ENCODE measurements around the gene NSFL1C. TPM values are rescaled to one million over a fixed set of nuclear protein-coding genes. Genes with fewer than 3 reads are reported as not detected.
"Not testable (repeated sequence)": the region's sequence is repeated elsewhere in the genome, so short reads cannot be mapped to it uniquely, and the experiment has no call there.

NSFL1C gene
- total RNA-seq, 2 donors from 2014 or later, result 29.2 to 51.5 TPM

DNA sequence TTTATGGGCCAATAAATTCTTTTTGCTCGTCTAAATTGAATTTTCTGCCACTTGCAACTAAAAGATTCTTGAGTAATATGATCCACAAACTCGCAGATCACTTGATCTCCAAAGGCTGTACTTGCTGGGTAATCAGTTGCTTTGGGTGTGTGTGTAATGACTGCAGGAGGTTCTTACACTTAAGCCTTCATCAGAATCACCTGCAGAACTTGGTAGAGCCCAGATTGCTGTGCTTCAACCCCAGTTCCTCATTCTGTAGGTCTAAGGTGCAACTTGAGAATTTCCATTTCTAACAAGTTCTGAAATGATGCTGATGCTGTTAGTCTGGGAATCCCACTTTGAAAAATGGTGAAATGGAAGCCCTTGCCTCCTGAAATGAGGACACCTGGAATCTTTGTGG lies 60.8 kb downstream of the NSFL1C start:
- H3K27ac Mint-ChIP-seq, result no peak overlapping the region
- H3K9me3 Mint-ChIP-seq, result peaks cover 6% of the 10 kb centered on the region
- H3K4me3 Mint-ChIP-seq, result no peak overlapping the region
- H3K27me3 Mint-ChIP-seq, result peaks cover 4% of the 10 kb centered on the region
- no peaks in the 10 kb centered on the region for H3K4me1 Mint-ChIP-seq
- H3K36me3 Mint-ChIP-seq (ENCODE audit: low read depth), result no peaks in the 10 kb centered on the region
- no peak for ATAC-seq (replicated peaks)

DNA sequence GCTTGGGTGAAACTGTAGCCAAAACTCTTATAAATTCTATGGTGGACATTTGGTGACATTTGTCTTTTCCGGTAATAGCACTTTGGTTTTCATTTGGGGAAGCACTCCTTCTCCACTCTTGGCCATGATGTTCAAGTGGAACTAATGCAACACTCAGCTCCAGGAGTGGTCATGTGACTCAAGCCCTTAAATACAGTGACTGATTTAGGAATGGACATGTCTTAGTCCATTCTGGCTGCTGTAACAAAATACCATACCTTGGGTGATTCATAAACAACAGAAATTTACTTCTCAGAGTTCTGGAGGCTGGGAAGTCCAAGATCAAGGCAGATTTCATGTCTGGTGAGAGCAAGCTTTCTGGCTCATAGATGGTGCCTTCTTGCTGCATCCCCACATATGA lies 63.0 kb downstream of the NSFL1C start:
- Mint-ChIP-seq H3K4me3 (no peak overlapping the region), H3K9me3 (peaks cover 6% of the 10 kb centered on the region), H3K36me3 (ENCODE audit: low read depth) (no peaks in the 10 kb centered on the region), H3K4me1 (no peaks in the 10 kb centered on the region), H3K27me3 (no peaks in the 10 kb centered on the region), H3K27ac (no peak overlapping the region)
- no peak for ATAC-seq (replicated peaks)

DNA sequence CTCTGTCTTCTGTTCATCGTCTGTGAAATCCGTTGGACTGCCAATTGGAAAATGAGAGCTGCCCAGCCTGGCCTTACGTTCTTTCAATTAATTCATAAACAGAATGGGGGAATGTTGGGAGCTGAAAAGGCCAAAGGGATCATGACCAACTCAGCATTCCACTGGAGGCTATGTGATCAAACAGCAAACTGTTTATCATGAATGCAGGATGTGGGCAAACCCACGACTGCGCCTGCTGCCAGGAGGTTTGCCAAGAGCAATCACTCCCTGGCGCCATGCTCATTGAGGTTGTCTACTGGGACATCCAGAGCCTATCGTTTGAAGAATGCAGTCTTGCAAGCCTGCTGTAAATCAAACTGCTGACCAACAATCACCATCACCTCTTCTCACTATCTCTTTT lies 64.5 kb downstream of the NSFL1C start:
- Mint-ChIP-seq H3K4me1 (no peaks in the 10 kb centered on the region), H3K9me3 (peaks cover 6% of the 10 kb centered on the region), H3K27ac (no peak overlapping the region), H3K27me3 (no peaks in the 10 kb centered on the region), H3K36me3 (ENCODE audit: low read depth) (no peaks in the 10 kb centered on the region), H3K4me3 (no peak overlapping the region)
- ATAC-seq (replicated peaks), result no peak

DNA sequence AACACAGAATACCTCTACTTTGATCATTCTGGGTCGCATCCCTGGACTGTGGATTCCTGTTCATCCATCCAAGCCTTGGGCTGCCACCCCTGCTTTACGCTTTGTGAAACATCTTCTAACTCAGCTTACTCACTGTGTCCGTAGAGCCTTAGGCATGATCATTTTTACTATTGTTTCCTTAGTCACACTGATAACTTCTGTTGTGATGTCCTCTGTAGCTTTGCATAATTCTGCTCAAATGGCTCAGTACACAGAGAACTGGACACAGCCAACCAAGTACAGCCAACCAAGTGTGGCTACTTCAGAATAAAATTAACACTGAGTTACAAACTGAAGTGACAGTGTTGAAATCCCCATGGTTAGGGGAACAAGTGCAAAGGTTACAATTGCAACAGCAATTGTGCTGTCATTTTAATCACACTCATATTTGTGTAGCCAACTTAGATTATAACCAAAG lies 65.2 kb downstream of the NSFL1C start:
- no peaks in the 10 kb centered on the region for H3K36me3 Mint-ChIP-seq (ENCODE audit: low read depth)
- H3K27me3 Mint-ChIP-seq, result no peaks in the 10 kb centered on the region
- H3K9me3 Mint-ChIP-seq, result peaks cover 6% of the 10 kb centered on the region
- H3K27ac Mint-ChIP-seq, result no peak overlapping the region
- ATAC-seq (replicated peaks), result no peak
- H3K4me3 Mint-ChIP-seq, result no peak overlapping the region
- no peaks in the 10 kb centered on the region for H3K4me1 Mint-ChIP-seq

DNA sequence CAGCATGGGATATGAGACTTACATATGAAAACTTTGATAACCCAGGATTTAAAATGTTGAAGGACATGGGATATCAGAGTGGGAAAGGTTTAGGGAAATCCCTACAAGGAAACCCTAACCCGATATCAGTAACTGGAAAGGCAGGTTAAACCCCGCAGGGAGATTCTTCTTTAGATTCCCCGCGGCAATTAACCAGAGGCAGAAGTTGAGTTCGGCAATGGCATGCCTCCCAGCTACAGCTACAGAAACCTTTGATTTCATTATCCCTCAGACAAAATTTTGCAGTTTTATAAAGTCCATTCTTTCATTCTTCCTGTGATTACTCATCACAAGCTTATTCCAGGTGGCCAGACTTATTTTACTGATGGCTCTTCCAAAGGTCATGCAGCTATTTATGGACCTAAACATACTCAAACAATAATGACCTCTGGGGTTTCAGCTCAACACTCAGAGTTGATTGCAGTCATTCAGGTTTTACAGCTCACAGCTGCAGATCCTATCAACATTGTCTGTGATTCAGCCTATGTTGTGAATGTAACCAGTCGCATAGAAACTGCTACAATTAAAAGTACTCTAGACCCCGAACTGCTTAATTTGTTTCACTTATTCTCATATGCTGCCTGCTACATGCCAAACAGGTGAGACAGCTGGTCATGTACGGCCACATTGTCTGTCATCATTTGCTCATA lies 66.8 kb downstream of the NSFL1C start:
- H3K4me3 Mint-ChIP-seq; H3K9me3 Mint-ChIP-seq; H3K4me1 Mint-ChIP-seq; H3K27ac Mint-ChIP-seq; ATAC-seq (replicated peaks); H3K27me3 Mint-ChIP-seq; H3K36me3 Mint-ChIP-seq (ENCODE audit: low read depth): not testable (repeated sequence)

DNA sequence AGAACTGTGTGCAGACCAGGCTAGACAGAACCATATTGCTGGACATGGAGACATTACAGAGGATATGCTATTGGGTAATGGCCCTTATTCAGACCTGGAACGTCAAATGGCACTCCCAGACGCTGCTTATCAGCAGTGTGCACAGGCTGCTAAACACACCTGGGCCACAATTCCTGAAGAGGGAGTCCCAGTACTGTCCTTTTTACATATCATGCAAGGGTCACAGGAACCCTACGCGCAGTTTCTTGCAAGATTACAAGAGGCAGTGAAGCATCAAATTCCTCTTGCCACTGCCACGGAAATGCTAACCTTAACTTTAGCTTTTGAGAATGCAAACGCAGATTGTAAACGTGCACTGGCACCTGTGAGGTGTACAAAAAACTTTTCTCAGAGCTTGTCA lies 68.5 kb downstream of the NSFL1C start:
- H3K4me1 Mint-ChIP-seq; H3K27me3 Mint-ChIP-seq; H3K27ac Mint-ChIP-seq; ATAC-seq (replicated peaks); H3K4me3 Mint-ChIP-seq; H3K36me3 Mint-ChIP-seq (ENCODE audit: low read depth); H3K9me3 Mint-ChIP-seq: not testable (repeated sequence)

DNA sequence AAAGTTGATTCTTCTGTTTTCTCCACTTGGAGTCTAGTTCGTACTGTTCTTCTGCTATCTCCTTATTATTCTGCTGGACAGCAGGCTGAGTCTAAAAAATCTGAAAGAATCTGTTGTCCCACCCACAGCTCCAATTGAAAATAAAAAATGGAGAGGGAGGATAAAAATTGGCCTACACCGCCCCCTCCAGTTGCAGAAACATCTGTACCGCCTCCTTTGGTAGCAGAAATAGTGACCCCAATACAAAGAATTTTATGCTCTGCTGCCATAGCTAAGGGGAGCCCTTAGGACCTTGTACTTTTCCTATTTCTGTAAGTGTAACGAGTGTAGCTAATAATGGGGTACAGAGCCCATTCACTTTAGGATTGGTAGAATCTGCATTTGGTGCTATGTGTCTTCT lies 68.9 kb downstream of the NSFL1C start:
- no peak overlapping the region for H3K4me3 Mint-ChIP-seq
- H3K36me3 Mint-ChIP-seq (ENCODE audit: low read depth), result no peaks in the 10 kb centered on the region
- H3K4me1 Mint-ChIP-seq, result peaks cover 6% of the 10 kb centered on the region
- no peak for ATAC-seq (replicated peaks)
- H3K9me3 Mint-ChIP-seq, result peaks cover 5% of the 10 kb centered on the region
- no peak overlapping the region for H3K27ac Mint-ChIP-seq
- no peaks in the 10 kb centered on the region for H3K27me3 Mint-ChIP-seq

DNA sequence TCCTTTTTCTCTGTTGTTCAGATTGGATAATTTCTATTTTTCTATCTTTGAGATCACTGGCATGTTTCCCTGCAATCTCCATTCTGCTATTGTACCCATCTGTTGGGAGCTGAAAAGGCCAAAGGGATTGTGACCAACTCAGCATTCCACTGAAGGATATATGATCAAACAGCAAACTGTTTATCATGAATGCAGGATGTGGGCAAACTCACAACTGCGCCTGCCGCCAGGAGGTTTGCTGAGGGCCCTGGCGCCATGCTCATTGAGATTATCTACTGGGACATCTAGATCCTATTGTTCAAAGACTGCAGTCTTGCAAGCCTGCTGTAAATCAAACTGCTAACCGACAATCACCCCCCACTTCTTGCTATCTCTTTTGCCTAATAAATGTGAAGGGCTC lies 69.9 kb downstream of the NSFL1C start:
- Mint-ChIP-seq H3K9me3 (no peaks in the 10 kb centered on the region), H3K27me3 (no peaks in the 10 kb centered on the region), H3K4me3 (no peak overlapping the region), H3K36me3 (ENCODE audit: low read depth) (peaks cover 5% of the 10 kb centered on the region), H3K4me1 (peaks cover 9% of the 10 kb centered on the region), H3K27ac (no peak overlapping the region)
- no peak for ATAC-seq (replicated peaks)

DNA sequence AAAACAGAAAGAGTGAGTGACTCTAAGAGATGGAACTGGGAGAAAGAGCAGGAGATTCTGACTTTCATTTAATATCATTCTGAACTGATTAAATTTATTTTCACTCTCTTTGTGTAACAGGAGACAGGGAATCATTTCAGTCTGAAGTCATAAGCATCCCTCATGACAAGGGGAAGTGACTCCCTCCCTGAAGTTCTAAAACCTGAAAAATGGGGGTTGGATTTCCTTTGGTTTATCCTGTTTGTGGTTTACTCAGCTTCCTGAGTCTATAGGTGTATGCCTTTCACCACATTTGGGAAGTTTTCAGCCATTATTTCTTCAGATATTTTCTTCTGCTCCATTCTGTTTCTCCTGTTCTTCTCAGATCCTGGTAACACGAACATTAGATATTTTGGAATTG lies 70.4 kb downstream of the NSFL1C start:
- Mint-ChIP-seq H3K4me1 (peaks cover 13% of the 10 kb centered on the region), H3K9me3 (no peaks in the 10 kb centered on the region), H3K4me3 (no peak overlapping the region), H3K27me3 (no peaks in the 10 kb centered on the region), H3K27ac (no peak overlapping the region), H3K36me3 (ENCODE audit: low read depth) (peaks cover 10% of the 10 kb centered on the region)
- no peak for ATAC-seq (replicated peaks)

DNA sequence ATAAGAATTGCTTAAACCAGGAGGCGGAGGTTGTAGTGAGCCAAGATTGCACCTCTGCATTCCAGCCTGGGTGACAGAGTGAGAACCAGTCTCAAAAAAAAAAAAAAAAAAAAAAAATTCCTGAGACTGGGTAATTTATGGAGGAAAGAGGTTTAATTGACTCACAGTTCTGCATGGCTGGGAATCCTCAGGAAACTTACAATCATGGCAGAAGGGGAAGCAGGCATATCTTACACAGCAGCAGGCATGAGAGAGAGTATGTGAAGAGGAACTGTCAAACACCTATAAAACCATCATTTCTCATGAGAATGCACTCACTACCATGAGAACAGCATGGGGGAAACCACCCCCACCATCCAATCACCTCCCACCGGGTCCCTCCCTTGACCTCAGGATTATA lies 72.0 kb downstream of the NSFL1C start:
- Mint-ChIP-seq H3K9me3 (no peaks in the 10 kb centered on the region), H3K36me3 (ENCODE audit: low read depth) (peaks cover 25% of the 10 kb centered on the region), H3K4me3 (no peak overlapping the region), H3K27me3 (no peaks in the 10 kb centered on the region), H3K4me1 (peaks cover 29% of the 10 kb centered on the region), H3K27ac (no peak overlapping the region)
- no peak for ATAC-seq (replicated peaks)

DNA sequence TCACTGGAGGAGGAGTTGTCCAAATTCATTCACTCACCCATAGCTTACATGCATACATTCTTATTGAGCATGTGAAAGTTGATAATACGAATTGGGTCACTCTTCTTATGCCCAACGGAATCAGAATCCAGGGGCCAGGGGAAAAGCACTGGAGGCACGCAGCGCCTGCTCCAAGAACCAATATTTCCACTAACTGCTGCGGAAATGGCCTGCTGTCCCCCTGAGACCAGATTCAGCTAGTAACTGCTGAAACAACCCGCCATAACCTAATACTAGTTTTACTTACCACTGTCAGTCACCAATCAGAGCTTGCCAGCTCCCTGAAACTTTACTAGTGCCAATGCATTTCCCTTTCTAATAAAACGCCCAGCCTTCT lies 73.2 kb downstream of the NSFL1C start:
- peaks cover 38% of the 10 kb centered on the region for H3K4me1 Mint-ChIP-seq
- no peaks in the 10 kb centered on the region for H3K27me3 Mint-ChIP-seq
- H3K4me3 Mint-ChIP-seq, result peak overlapping the region; percentile 79
- H3K36me3 Mint-ChIP-seq (ENCODE audit: low read depth), result peaks cover 36% of the 10 kb centered on the region
- no peaks in the 10 kb centered on the region for H3K9me3 Mint-ChIP-seq
- no peak for ATAC-seq (replicated peaks)
- H3K27ac Mint-ChIP-seq, result peak overlapping the region; percentile 87

DNA sequence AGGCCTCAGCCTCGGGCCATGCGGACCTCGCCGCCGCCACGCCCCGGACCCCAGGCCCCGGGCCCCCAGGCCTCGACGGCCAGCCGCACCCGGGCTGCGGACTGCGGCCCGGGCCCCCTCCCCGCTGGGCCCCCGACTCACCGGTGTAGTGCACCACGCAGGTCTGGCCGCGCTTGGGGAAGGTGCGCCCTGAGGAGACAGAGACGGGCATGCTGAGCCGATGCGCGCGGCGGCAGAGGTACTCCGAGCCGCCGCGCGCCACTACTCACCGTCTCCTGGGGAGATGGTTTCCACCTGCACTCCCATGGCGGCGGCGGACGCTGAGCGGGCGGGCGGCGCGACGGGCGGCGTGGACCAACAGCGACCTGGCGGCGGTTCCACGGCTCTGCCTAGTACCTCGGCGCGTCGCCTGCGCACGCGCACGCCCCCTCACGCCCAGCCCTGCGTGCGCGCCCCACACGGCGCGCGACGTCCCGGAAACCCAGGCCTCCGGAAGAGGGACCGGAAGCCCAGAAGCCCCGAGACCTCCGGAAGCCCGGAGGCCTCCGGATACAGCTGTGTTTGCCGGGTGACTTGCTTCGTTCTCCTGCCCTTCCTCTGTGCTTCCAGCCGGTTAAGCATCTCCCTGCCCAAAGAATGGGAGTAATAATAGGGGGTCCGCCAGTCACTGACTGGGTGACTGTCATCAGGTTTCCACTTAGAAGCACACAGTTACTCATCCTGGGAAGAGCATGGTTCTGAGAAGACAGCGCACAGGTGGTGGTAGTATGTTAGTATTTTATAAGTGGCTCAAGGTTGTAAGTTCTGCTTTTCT lies 73.7 kb downstream of the NSFL1C start, which contains the start of gene FKBP1A:
Gene FKBP1A, minus strand, starts transcription at position 362 of the 814 bp plus-strand sequence. Its CDS starts 56 bp downstream, at position 306.
- H3K27ac Mint-ChIP-seq, result peak within 1 kb of the TSS; percentile 87
- H3K27me3 Mint-ChIP-seq, result no peaks in the 10 kb centered on the region
- peak; percentile 89 for ATAC-seq (replicated peaks)
- H3K9me3 Mint-ChIP-seq, result no peaks in the 10 kb centered on the region
- H3K36me3 Mint-ChIP-seq (ENCODE audit: low read depth), result peaks cover 42% of the 10 kb centered on the region
- peaks cover 44% of the 10 kb centered on the region for H3K4me1 Mint-ChIP-seq
- H3K4me3 Mint-ChIP-seq, result peak within 1 kb of the TSS; percentile 79

DNA sequence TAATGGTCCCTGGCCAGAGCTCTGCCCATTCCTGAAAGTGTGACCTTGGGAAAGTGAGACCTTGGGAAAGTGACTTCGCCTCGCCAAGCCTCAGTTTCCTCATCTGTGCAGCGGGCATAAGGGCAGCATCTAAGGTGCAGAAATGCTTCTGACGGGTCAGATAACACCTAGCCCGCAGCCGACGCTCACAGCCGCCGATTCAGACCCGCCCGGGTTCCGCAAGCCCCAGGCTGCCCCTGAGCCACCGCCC lies 74.3 kb downstream of the NSFL1C start:
- ATAC-seq (replicated peaks), result peak; percentile 25
- Mint-ChIP-seq H3K27ac (peak overlapping the region; percentile 82), H3K4me3 (peak overlapping the region; percentile 79), H3K36me3 (ENCODE audit: low read depth) (peaks cover 48% of the 10 kb centered on the region), H3K27me3 (no peaks in the 10 kb centered on the region), H3K9me3 (no peaks in the 10 kb centered on the region), H3K4me1 (peaks cover 46% of the 10 kb centered on the region)

Data from activated T-helper 17 cell treated with anti-CD3 and anti-CD28 coated beads, Interleukin-2, amount 50 U/mL, for 72 hours (primary cell).